HG03108 (cell line): ENCODE data around the gene LHX4.

Source experiments
- ATAC-seq: cut with Tn5 transposase; IDR thresholded peaks from one replicate; pipeline ENCODE4 v1.9.1; 2021; ENCODE audit warnings: moderate library complexity; ENCODE audit not compliant: unreplicated experiment

LHX4 gene

GRCh38 chr1:180229483-180230415 lies at the start of gene LHX4:
Gene LHX4, plus strand, starts transcription at chr1:180230264. Its CDS starts 266 bp downstream, at chr1:180230530.
- no peak for ATAC-seq

GRCh38 chr1:180181048-180181447 lies 49.0 kb upstream of the LHX4 start:
- no peak for ATAC-seq

GRCh38 chr1:180181996-180182642 lies 47.9 kb upstream of the LHX4 start:
- ATAC-seq: no peak

GRCh38 chr1:180182643-180183311 lies 47.3 kb upstream of the LHX4 start:
- no peak for ATAC-seq

GRCh38 chr1:180183426-180183825 lies 46.6 kb upstream of the LHX4 start:
- ATAC-seq: no peak

GRCh38 chr1:180184041-180184440 lies 46.0 kb upstream of the LHX4 start:
- ATAC-seq: no peak

- ATAC-seq: no peak
These were observed 44.8 kb upstream of the LHX4 start for GRCh38 chr1:180185281-180185680.

- ATAC-seq: no peak
These were observed 44.0 kb upstream of the LHX4 start for GRCh38 chr1:180185971-180186645.

GRCh38 chr1:180186831-180187230 lies 43.2 kb upstream of the LHX4 start:
- no peak for ATAC-seq

- ATAC-seq: no peak
These were observed 42.4 kb upstream of the LHX4 start for GRCh38 chr1:180187626-180188025.

- no peak for ATAC-seq
These were observed 42.0 kb upstream of the LHX4 start for GRCh38 chr1:180188091-180188506.

- ATAC-seq: no peak
These were observed 41.3 kb upstream of the LHX4 start for GRCh38 chr1:180188684-180189175.

GRCh38 chr1:180190091-180190490 lies 40.0 kb upstream of the LHX4 start:
- no peak for ATAC-seq

- no peak for ATAC-seq
These were observed 37.9 kb upstream of the LHX4 start for GRCh38 chr1:180192172-180192571.

- no peak for ATAC-seq
These were observed 36.7 kb upstream of the LHX4 start for GRCh38 chr1:180193141-180194047.

- no peak for ATAC-seq
These were observed 36.0 kb upstream of the LHX4 start for GRCh38 chr1:180194048-180194425.

- ATAC-seq: no peak
These were observed 35.4 kb upstream of the LHX4 start for GRCh38 chr1:180194546-180195207.

- no peak for ATAC-seq
These were observed 34.7 kb upstream of the LHX4 start for GRCh38 chr1:180195401-180195800.

GRCh38 chr1:180195916-180196315 lies 34.1 kb upstream of the LHX4 start:
- ATAC-seq: no peak
